ENCODE results near the gene TPO. TPM values are rescaled to one million over a fixed set of nuclear protein-coding genes. Genes with fewer than 3 reads are reported as not detected.
A peak's percentile ranks its signal among the peaks of the same experiment; 100 is the strongest.
"Not testable (repeated sequence)": the region's sequence is repeated elsewhere in the genome, so short reads cannot be mapped to it uniquely, and the experiment has no call there.

TPO gene
- total RNA-seq, 4 donors from 2014 or later = 6.7 to 14.5 (median 11.3) TPM

DNA sequence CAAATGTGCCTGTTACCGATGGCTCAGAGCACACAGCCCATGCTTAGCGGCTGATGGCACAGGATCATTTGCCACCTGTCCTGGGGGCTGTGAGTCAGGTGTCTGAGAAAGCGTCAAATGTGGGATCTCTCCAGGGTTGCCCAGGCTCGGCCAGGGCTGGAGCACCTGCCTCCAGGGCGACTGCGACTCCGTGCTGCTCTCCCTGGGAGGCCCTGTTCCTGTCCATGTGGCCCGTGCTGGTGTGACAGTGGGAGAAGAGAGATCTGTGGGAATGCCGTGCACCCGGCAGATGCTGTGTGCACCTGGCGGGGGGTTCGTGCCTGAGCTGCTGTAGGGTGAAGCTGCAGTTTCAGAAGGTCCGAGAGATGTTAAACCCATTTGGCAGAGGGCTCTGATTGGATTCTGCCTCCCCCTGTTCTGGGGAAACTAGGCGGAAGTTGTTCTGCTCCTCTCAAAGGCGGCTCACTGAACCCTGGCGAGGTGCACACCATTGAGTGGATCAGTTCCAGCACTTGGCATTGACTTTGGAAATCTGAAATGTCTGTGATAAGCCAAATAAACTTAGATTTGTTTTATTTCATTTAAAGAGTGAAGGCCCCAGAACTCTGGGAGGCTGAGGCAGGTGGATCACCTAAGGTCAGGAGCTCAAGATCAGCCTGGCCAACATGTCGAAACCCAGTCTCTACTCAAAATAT lies 34.7 kb upstream of the TPO start:
- H3K36me3 ChIP-seq = no peaks in the 10 kb centered on the region
- no peak for ATAC-seq
- peaks cover 11% of the 10 kb centered on the region for H3K27me3 ChIP-seq
- 73 to 94% methylated on average over 3 to 4 of the region's 17 CpGs for WGBS, 2 donors (ENCODE audit: low coverage in 1 of 2)
- H3K4me1 ChIP-seq = no peaks in the 10 kb centered on the region
- H3K9me3 ChIP-seq = no peaks in the 10 kb centered on the region
- TF ChIP-seq, protein P1, sequence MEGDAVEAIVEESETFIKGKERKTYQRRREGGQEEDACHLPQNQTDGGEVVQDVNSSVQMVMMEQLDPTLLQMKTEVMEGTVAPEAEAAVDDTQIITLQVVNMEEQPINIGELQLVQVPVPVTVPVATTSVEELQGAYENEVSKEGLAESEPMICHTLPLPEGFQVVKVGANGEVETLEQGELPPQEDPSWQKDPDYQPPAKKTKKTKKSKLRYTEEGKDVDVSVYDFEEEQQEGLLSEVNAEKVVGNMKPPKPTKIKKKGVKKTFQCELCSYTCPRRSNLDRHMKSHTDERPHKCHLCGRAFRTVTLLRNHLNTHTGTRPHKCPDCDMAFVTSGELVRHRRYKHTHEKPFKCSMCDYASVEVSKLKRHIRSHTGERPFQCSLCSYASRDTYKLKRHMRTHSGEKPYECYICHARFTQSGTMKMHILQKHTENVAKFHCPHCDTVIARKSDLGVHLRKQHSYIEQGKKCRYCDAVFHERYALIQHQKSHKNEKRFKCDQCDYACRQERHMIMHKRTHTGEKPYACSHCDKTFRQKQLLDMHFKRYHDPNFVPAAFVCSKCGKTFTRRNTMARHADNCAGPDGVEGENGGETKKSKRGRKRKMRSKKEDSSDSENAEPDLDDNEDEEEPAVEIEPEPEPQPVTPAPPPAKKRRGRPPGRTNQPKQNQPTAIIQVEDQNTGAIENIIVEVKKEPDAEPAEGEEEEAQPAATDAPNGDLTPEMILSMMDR (IDR thresholded peaks at IDR 0.05) = no peak
- no peak for TF ChIP-seq POLR2A (IDR thresholded peaks at IDR 0.05)
- TF ChIP-seq POLR2AphosphoS5 (IDR thresholded peaks at IDR 0.05) = no peak
- no peak for TF ChIP-seq EP300 (IDR thresholded peaks at IDR 0.05)
- H3K27ac ChIP-seq = no peak overlapping the region
- peak overlapping the region in 1 of 2 donors; percentile 41 for H3K4me3 ChIP-seq

DNA sequence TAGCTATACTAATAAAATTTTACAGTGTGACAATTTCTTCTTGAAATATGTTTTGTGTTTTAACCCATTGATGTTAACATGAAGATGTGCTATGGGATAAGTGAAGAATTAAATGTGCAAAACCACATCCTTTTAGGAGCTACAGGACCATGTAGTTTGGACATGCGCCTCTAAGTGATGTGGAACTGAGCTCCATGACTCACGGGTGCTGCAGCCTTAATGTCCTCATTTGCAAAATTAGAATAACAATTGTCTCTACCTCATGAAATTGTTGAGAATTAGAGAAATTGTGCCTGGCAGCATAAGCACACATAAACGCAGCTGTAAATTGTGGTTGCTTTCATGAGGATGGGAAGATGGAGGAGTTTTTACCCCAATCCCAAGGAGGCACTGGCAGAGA lies 31.6 kb upstream of the TPO start:
- no peaks in the 10 kb centered on the region for H3K36me3 ChIP-seq
- no peak overlapping the region for H3K27ac ChIP-seq
- ATAC-seq = no peak
- TF ChIP-seq POLR2A (IDR thresholded peaks at IDR 0.05) = no peak
- TF ChIP-seq, protein P1 (IDR thresholded peaks at IDR 0.05) = no peak
- no peak for TF ChIP-seq EP300 (IDR thresholded peaks at IDR 0.05)
- no peak for TF ChIP-seq POLR2AphosphoS5 (IDR thresholded peaks at IDR 0.05)
- WGBS, 2 donors (ENCODE audit: low coverage in 1 of 2) = 96 to 100% methylated on average over 1 to 3 of the region's 3 CpGs
- H3K4me1 ChIP-seq = no peaks in the 10 kb centered on the region
- H3K9me3 ChIP-seq = no peaks in the 10 kb centered on the region
- no peak overlapping the region for H3K4me3 ChIP-seq
- H3K27me3 ChIP-seq = peaks cover 11% of the 10 kb centered on the region

DNA sequence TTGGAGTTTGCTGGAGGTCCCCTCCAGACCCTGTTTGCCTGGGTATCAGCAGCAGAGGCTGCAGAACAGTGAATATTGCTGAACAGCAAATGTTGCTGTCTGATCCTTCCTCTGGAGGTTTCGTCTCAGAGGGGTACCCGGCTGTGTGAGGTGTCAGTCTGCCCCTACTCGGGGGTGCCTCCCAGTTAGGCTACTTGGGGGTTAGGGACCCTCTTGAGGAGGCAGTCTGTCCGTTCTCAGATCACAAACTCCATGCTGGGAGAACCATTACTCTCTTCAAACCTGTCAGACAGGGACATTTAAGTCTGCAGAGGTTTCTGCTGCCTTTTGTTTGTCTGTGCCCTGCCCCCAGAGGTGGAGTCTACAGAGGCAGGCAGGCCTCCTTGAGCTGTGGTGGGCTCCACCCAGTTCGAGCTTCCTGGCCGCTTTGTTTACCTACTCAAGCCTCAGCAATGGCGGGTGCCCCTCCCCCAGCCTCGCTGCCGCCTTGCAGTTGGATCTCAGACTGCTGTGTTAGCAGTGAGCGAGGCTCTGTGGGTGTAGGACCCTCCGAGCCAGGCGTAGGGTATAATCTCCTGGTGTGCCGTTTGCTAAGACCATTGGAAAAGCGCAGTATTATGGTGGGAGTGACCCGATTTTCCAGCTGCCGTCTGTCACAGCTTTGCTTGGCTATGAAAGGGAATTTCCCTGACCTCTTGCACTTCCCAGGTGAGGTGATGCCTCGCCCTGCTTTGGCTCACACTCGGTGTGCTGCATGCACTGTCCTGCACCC lies 25.1 kb upstream of the TPO start:
- not testable (repeated sequence) for H3K27me3 ChIP-seq, H3K36me3 ChIP-seq, H3K4me1 ChIP-seq, ATAC-seq, H3K9me3 ChIP-seq, H3K4me3 ChIP-seq
- WGBS, 2 donors (ENCODE audit: low coverage in 1 of 2) = 38 to 61% methylated on average over 4 to 5 of the region's 18 CpGs
- H3K27ac ChIP-seq = peak overlapping the region in 1 of 4 donors; percentile 17

DNA sequence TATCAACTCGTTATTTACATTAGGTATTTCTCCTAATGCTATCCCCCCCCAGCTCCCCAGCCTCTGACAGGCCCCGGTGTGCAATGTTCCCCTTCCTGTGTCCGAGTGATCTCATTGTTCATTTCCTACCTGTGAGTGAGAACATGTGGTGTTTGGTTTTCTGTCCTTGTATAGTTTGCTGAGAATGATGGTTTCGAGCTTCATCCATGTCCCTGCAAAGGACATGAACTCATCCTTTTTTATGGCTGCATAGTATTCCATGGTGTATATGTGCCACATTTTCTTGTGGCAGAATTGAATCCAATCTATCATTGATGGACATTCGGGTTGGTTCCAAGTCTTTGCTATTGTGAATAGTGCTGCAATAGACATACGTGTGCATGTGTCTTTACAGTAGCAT lies 23.1 kb upstream of the TPO start:
- H3K27ac ChIP-seq, H3K4me3 ChIP-seq, H3K36me3 ChIP-seq, H3K27me3 ChIP-seq, ATAC-seq, H3K4me1 ChIP-seq, H3K9me3 ChIP-seq: not testable (repeated sequence)
- WGBS, 2 donors (ENCODE audit: low coverage in 1 of 2) = 77 to 87% methylated on average over 5 to 6 of the region's 6 CpGs

DNA sequence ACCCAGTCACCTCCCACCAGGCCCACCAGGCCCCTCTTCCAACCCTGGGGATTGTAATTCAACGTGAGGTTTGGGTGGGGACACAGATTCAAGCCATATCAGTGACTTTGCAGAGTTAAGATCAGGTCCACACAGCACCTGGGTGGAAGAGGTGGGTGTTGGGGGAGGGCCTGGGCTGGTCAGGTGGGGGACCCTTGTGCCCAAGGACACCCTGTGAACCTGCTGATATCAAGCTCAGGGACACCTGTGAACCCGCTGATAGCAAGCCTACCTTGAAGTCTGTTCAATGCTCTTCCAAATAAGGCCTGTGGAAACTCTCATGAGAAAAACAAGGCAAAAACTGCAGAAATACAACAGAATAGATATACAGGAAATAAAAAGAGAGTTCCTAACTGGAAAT lies 19.9 kb upstream of the TPO start:
- Histone ChIP-seq H3K4me1 (no peaks in the 10 kb centered on the region), H3K27ac (no peak overlapping the region), H3K27me3 (peaks cover 9% of the 10 kb centered on the region), H3K9me3 (no peaks in the 10 kb centered on the region), H3K36me3 (no peaks in the 10 kb centered on the region), H3K4me3 (no peak overlapping the region)
- ATAC-seq = no peak
- WGBS, 2 donors (ENCODE audit: low coverage in 1 of 2) = 90% methylated on average over 1 of the region's 2 CpGs; no CpG with 5 or more reads in 1 of the 2 donors
- TF ChIP-seq POLR2A (IDR thresholded peaks at IDR 0.05) = no peak
- TF ChIP-seq, protein P1 (IDR thresholded peaks at IDR 0.05) = no peak
- no peak for TF ChIP-seq EP300 (IDR thresholded peaks at IDR 0.05)
- TF ChIP-seq POLR2AphosphoS5 (IDR thresholded peaks at IDR 0.05) = no peak
